Measurements from ENCODE around the gene SRSF9. TPM values are rescaled to one million over a fixed set of nuclear protein-coding genes. Genes with fewer than 3 reads are reported as not detected.

The SRSF9 gene
- total and polyA plus RNA-seq, 2 of the 13 experiments (the other 11 are each of a cell fraction or from before 2014, with no cell fraction given): 125 to 144 TPM

- TF ChIP-seq ZNF407 (CRISPR knock-in tag; IDR thresholded peaks at IDR 0.05; ENCODE audit: not compliant biosample characterization) (no peak), ZNF367 (CRISPR knock-in tag; IDR thresholded peaks at IDR 0.05; ENCODE audit: borderline replicate concordance) (no peak), NCOA2 (CRISPR knock-in tag; IDR thresholded peaks at IDR 0.05) (peak; percentile 44; the same call in 1 of the 2 replicates), PRMT3 (CRISPR knock-in tag; IDR thresholded peaks at IDR 0.05; ENCODE audit: borderline replicate concordance, low read depth) (no peak), TRAFD1 (CRISPR knock-in tag; IDR thresholded peaks at IDR 0.05; ENCODE audit: borderline replicate concordance) (no peak), SMAD3 (CRISPR knock-in tag; IDR thresholded peaks at IDR 0.05) (0 out of 2 replicates have a peak, but pooled peaks have one; percentile 33), KDM2A (CRISPR knock-in tag; IDR thresholded peaks at IDR 0.05; ENCODE audit: borderline replicate concordance, low read depth) (peak; percentile 90), ZNF142 (CRISPR knock-in tag; IDR thresholded peaks at IDR 0.05) (no peak; the same call in 1 of the 2 replicates), HMG20B (CRISPR knock-in tag; conservative IDR thresholded peaks at IDR 0.05) (no peak), EED (CRISPR knock-in tag; IDR thresholded peaks at IDR 0.05) (peak; percentile 73; the same call in 1 of the 2 replicates), ZNF747 (CRISPR knock-in tag; IDR thresholded peaks at IDR 0.05; ENCODE audit: borderline replicate concordance) (peak; percentile 27; the same call in 1 of the 2 replicates), MBNL3 (CRISPR knock-in tag; conservative IDR thresholded peaks at IDR 0.05) (no peak)
These were observed at the start of gene SRSF9 (continued) for GRCh38 chr12:120469450-120470149.

Measured in HepG2 (cell line).